ENCODE results near the gene ROR1.

Gene ROR1

GRCh38 chr1:63947904-63948303, 174.1 kb downstream of the ROR1 start:
- no peak for ATAC-seq
- TF ChIP-seq TSHZ2 (CRISPR knock-in tag; IDR thresholded peaks at IDR 0.05): no peak
- TF ChIP-seq CSRNP3 (CRISPR knock-in tag; IDR thresholded peaks at IDR 0.05): no peak
- no peak for TF ChIP-seq TOX (CRISPR knock-in tag; IDR thresholded peaks at IDR 0.05; ENCODE audit: borderline replicate concordance)
- TF ChIP-seq PATZ1 (CRISPR knock-in tag; IDR thresholded peaks at IDR 0.05; ENCODE audit: borderline replicate concordance): no peak
- TF ChIP-seq CSDC2 (CRISPR knock-in tag; IDR thresholded peaks at IDR 0.05): no peak
- TF ChIP-seq TCF4 (CRISPR knock-in tag; IDR thresholded peaks at IDR 0.05; ENCODE audit: borderline replicate concordance): no peak
- no peak for TF ChIP-seq GLIS3 (CRISPR knock-in tag; IDR thresholded peaks at IDR 0.05)
- no peak for TF ChIP-seq ZFP3 (CRISPR knock-in tag; IDR thresholded peaks at IDR 0.05)

- TF ChIP-seq TOX (CRISPR knock-in tag; IDR thresholded peaks at IDR 0.05; ENCODE audit: borderline replicate concordance) (no peak), TCF4 (CRISPR knock-in tag; IDR thresholded peaks at IDR 0.05; ENCODE audit: borderline replicate concordance) (no peak), BACH2 (CRISPR knock-in tag; IDR thresholded peaks at IDR 0.05; ENCODE audit: borderline replicate concordance) (no peak), ZNF565 (CRISPR knock-in tag; conservative IDR thresholded peaks at IDR 0.05; ENCODE audit: low read depth) (no peak), POU6F1 (CRISPR knock-in tag; IDR thresholded peaks at IDR 0.05; ENCODE audit: borderline replicate concordance, low read depth) (no peak), ZFP3 (CRISPR knock-in tag; IDR thresholded peaks at IDR 0.05) (no peak), CSDC2 (CRISPR knock-in tag; IDR thresholded peaks at IDR 0.05) (no peak), ZFP30 (CRISPR knock-in tag; IDR thresholded peaks at IDR 0.05) (no peak), TSHZ2 (CRISPR knock-in tag; IDR thresholded peaks at IDR 0.05) (no peak), OSR1 (CRISPR knock-in tag; IDR thresholded peaks at IDR 0.05) (no peak), CREB5 (CRISPR knock-in tag; IDR thresholded peaks at IDR 0.05; ENCODE audit: low read depth) (no peak), PPARA (CRISPR knock-in tag; IDR thresholded peaks at IDR 0.05; ENCODE audit: borderline replicate concordance) (no peak), ZNF8 (CRISPR knock-in tag; IDR thresholded peaks at IDR 0.05) (no peak), PATZ1 (CRISPR knock-in tag; IDR thresholded peaks at IDR 0.05; ENCODE audit: borderline replicate concordance) (no peak), ZC3H10 (CRISPR knock-in tag; IDR thresholded peaks at IDR 0.05) (no peak)
- no peak for ATAC-seq
Measured at GRCh38 chr1:63950023-63950422, 176.2 kb downstream of the ROR1 start.

Data from SK-N-SH treated with all-trans-retinoic acid at 6 μM for 48 hours (cell line).